ENCODE data around the gene CD37. TPM values are rescaled to one million over a fixed set of nuclear protein-coding genes. Genes with fewer than 3 reads are reported as not detected.
A peak's percentile ranks its signal among the peaks of the same experiment; 100 is the strongest.

The CD37 gene
- total RNA-seq, 1 donor from 2014 or later, result not detected

GRCh38 chr19:49359851-49360820, 24.9 kb downstream of the CD37 start:
- no peak for DNase-seq
- Mint-ChIP-seq H3K9me3 (ENCODE audit: unreplicated experiment) (peaks cover 8% of the 10 kb centered on the region), H3K27ac (ENCODE audit: unreplicated experiment) (peak overlapping the region; percentile 99), H3K4me3 (ENCODE audit: unreplicated experiment) (no peak overlapping the region), H3K27me3 (ENCODE audit: unreplicated experiment) (peaks cover 3% of the 10 kb centered on the region), H3K36me3 (ENCODE audit: unreplicated experiment) (peaks cover 4% of the 10 kb centered on the region), H3K4me1 (ENCODE audit: low read depth, unreplicated experiment) (peaks cover 8% of the 10 kb centered on the region)
- no peak for TF ChIP-seq CTCF (IDR thresholded peaks at IDR 0.05; ENCODE audit: partially characterized antibody, unreplicated experiment)

GRCh38 chr19:49361438-49362047, 26.3 kb downstream of the CD37 start:
- Mint-ChIP-seq H3K36me3 (ENCODE audit: unreplicated experiment) (peaks cover 4% of the 10 kb centered on the region), H3K4me3 (ENCODE audit: unreplicated experiment) (no peak overlapping the region), H3K9me3 (ENCODE audit: unreplicated experiment) (peaks cover 6% of the 10 kb centered on the region), H3K4me1 (ENCODE audit: low read depth, unreplicated experiment) (peaks cover 8% of the 10 kb centered on the region), H3K27ac (ENCODE audit: unreplicated experiment) (peak overlapping the region; percentile 99), H3K27me3 (ENCODE audit: unreplicated experiment) (peaks cover 3% of the 10 kb centered on the region)
- no peak for TF ChIP-seq CTCF (IDR thresholded peaks at IDR 0.05; ENCODE audit: partially characterized antibody, unreplicated experiment)
- DNase-seq, result peak; percentile 80

GRCh38 chr19:49362048-49362928, 27.1 kb downstream of the CD37 start, which contains the start of gene TEAD2:
Gene TEAD2 (minus strand): TSS chr19:49362416. CDS start chr19:49360075, 2,341 bp downstream.
- DNase-seq, result peak; percentile 81
- Mint-ChIP-seq H3K36me3 (ENCODE audit: unreplicated experiment) (peaks cover 4% of the 10 kb centered on the region), H3K27me3 (ENCODE audit: unreplicated experiment) (peaks cover 3% of the 10 kb centered on the region), H3K4me3 (ENCODE audit: unreplicated experiment) (no peak within 1 kb of the TSS), H3K4me1 (ENCODE audit: low read depth, unreplicated experiment) (peaks cover 5% of the 10 kb centered on the region), H3K9me3 (ENCODE audit: unreplicated experiment) (peaks cover 6% of the 10 kb centered on the region), H3K27ac (ENCODE audit: unreplicated experiment) (peak within 1 kb of the TSS; percentile 99)
- TF ChIP-seq CTCF (IDR thresholded peaks at IDR 0.05; ENCODE audit: partially characterized antibody, unreplicated experiment), result no peak

- no peak overlapping the region for H3K4me3 Mint-ChIP-seq (ENCODE audit: unreplicated experiment)
- no peak overlapping the region for H3K27ac Mint-ChIP-seq (ENCODE audit: unreplicated experiment)
- peaks cover 3% of the 10 kb centered on the region for H3K27me3 Mint-ChIP-seq (ENCODE audit: unreplicated experiment)
- H3K9me3 Mint-ChIP-seq (ENCODE audit: unreplicated experiment), result peaks cover 6% of the 10 kb centered on the region
- no peak for TF ChIP-seq CTCF (IDR thresholded peaks at IDR 0.05; ENCODE audit: partially characterized antibody, unreplicated experiment)
- no peak for DNase-seq
- peaks cover 3% of the 10 kb centered on the region for H3K4me1 Mint-ChIP-seq (ENCODE audit: low read depth, unreplicated experiment)
- H3K36me3 Mint-ChIP-seq (ENCODE audit: unreplicated experiment), result peaks cover 4% of the 10 kb centered on the region
Observed at GRCh38 chr19:49362929-49363267, 27.7 kb downstream of the CD37 start.

Measured in glutamatergic neuron (in vitro differentiated cells).